Neural crest cell (in vitro differentiated cells): Measurements from ENCODE around the gene FBXW12. TPM values are rescaled to one million over a fixed set of nuclear protein-coding genes. Genes with fewer than 3 reads are reported as not detected.
"Not testable (repeated sequence)": the region's sequence is repeated elsewhere in the genome, so short reads cannot be mapped to it uniquely, and the experiment has no call there.

Experiments
- DNase-seq: peaks from one replicate; pipeline ENCODE4 v3.0.0; 2021; ENCODE audit warnings: low read depth, mixed read lengths, low spot score
- H3K27ac Mint-ChIP-seq: one replicate; pipeline ENCODE4 v1.8.0; 2021; ENCODE audit warnings: mild to moderate bottlenecking, mixed read lengths; ENCODE audit not compliant: unreplicated experiment
- H3K27me3 Mint-ChIP-seq: 2 replicates; pipeline ENCODE4 v1.8.0; 2021; ENCODE audit warnings: low read depth, mild to moderate bottlenecking, mixed read lengths
- H3K36me3 Mint-ChIP-seq: 2 replicates; pipeline ENCODE4 v1.8.0; 2021; ENCODE audit warnings: low read depth, mild to moderate bottlenecking, mixed read lengths
- H3K4me1 Mint-ChIP-seq: 2 replicates; pipeline ENCODE4 v1.8.0; 2021; ENCODE audit warnings: mixed read lengths
- H3K4me3 Mint-ChIP-seq: one replicate; pipeline ENCODE4 v1.8.0; 2021; ENCODE audit warnings: mild to moderate bottlenecking, mixed read lengths
- H3K9me3 Mint-ChIP-seq: 2 replicates; pipeline ENCODE4 v1.8.0; 2021; ENCODE audit warnings: mixed read lengths
- total RNA-seq: library from RNA; stranded (reverse); gene quantifications from 2 replicates; pipeline ENCODE4 v1.2.1, GENCODE V29; 2021
- TF ChIP-seq, protein P1 (sequence below): fragments of 200-600 bp; sonication (generic); conservative IDR thresholded peaks from 2 replicates; pipeline ENCODE4 v1.5.0; 2021; ENCODE audit warnings: antibody characterized with exemption, mild to moderate bottlenecking

The FBXW12 gene
- total RNA-seq, 1 donor from 2014 or later, result 0.44 TPM

DNA sequence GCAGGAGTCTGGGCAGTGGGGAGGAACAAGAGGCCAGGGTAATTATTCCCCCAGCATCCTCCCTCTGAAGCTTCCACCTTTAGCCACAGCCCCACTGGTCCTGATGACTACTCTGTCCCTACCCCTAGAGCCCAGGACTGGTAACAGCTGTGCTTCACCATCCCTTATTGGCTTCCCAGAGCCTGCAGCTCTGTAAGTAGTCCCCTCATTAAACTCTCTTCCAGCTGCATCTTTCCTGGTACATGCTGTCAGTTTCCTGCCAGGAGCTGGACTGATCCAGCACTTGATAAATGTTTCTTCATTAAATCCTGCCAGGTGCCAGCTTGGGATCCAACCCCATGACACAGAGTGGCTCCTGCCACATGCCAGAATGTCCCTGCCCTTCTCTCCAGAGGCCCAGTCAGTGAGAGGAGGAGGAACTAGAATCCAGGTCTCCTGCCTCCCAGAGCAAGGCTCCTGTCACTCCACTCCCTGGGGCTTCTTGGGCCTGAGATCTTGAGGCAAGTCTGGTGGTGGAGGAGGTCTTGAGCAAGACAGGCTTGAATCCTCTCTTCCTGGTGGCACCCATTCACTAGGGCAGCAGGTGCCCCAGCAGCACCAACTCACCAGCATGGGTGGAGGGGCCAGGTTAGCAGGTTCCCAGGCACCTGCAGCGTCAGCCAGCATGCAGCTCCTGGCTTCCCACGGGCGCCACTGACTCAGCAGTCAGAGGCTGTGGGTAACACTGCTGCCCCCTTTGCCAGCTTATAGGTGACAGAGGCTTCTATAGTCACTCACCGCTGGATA lies 27.6 kb downstream of the FBXW12 start:
- no peaks in the 10 kb centered on the region for H3K4me1 Mint-ChIP-seq
- no peaks in the 10 kb centered on the region for H3K9me3 Mint-ChIP-seq
- DNase-seq, result no peak
- TF ChIP-seq, protein P1, sequence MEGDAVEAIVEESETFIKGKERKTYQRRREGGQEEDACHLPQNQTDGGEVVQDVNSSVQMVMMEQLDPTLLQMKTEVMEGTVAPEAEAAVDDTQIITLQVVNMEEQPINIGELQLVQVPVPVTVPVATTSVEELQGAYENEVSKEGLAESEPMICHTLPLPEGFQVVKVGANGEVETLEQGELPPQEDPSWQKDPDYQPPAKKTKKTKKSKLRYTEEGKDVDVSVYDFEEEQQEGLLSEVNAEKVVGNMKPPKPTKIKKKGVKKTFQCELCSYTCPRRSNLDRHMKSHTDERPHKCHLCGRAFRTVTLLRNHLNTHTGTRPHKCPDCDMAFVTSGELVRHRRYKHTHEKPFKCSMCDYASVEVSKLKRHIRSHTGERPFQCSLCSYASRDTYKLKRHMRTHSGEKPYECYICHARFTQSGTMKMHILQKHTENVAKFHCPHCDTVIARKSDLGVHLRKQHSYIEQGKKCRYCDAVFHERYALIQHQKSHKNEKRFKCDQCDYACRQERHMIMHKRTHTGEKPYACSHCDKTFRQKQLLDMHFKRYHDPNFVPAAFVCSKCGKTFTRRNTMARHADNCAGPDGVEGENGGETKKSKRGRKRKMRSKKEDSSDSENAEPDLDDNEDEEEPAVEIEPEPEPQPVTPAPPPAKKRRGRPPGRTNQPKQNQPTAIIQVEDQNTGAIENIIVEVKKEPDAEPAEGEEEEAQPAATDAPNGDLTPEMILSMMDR, result no peak
- peaks cover 4% of the 10 kb centered on the region for H3K27me3 Mint-ChIP-seq
- peaks cover 8% of the 10 kb centered on the region for H3K36me3 Mint-ChIP-seq
- H3K27ac Mint-ChIP-seq, result no peak overlapping the region
- H3K4me3 Mint-ChIP-seq, result no peak overlapping the region

GRCh38 chr3:48400824-48401433 lies 28.9 kb downstream of the FBXW12 start:
- TF ChIP-seq, protein P1, result peak; percentile 85
- peaks cover under 1% of the 10 kb centered on the region for H3K27me3 Mint-ChIP-seq
- H3K36me3 Mint-ChIP-seq, result peaks cover 8% of the 10 kb centered on the region
- H3K9me3 Mint-ChIP-seq, result no peaks in the 10 kb centered on the region
- peak overlapping the region; percentile 75 for H3K27ac Mint-ChIP-seq
- peak overlapping the region; percentile 78 for H3K4me3 Mint-ChIP-seq
- DNase-seq, result no peak
- H3K4me1 Mint-ChIP-seq, result no peaks in the 10 kb centered on the region

DNA sequence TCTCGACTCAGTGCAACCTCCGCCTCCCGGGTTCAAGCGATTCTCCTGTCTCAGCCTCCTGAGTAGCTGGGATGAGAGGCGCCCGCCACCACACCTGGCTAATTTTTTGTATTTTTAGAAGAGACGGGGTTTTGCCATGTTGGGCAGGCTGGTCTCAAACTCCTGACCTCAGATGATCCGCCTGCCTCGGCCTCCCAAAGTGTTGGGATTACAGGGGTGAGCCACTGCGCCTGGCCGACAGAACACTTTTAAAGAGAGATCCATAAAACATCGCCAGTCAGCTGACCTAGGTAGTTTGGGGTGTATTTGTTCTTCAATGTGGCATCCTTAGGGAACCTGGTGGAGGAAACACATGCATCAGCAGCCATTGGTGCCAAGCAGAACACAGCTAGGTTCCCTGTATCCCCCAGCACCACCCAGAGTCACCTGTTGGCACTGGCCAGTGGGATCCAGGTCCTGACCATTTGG lies 29.4 kb downstream of the FBXW12 start:
- H3K4me3 Mint-ChIP-seq, H3K36me3 Mint-ChIP-seq, H3K9me3 Mint-ChIP-seq, DNase-seq, H3K27me3 Mint-ChIP-seq, H3K27ac Mint-ChIP-seq, H3K4me1 Mint-ChIP-seq: not testable (repeated sequence)

DNA sequence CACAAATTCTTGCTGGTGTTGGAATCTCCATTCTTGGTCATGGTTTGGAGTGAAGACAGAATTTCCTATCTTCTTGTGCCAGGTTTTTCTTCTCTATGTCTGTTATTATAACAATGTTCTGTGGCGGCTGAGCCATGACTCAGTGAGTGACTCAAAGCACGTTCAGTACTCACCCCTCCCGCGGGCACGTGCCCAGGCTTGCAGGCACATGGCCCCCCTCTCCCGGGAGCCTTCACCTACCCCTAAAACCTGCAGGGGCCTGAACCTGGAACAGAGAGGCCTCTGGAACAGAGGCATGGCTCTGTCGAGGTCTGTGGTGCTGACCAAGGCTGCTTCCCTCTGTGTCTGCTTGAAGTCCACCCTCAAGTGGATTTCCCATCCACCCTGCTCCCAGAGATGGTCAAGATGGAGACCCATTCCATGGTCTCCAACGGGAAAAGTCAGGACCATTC lies 30.3 kb downstream of the FBXW12 start:
- H3K9me3 Mint-ChIP-seq, result no peaks in the 10 kb centered on the region
- H3K36me3 Mint-ChIP-seq, result peaks cover 10% of the 10 kb centered on the region
- DNase-seq, result no peak
- no peaks in the 10 kb centered on the region for H3K4me1 Mint-ChIP-seq
- no peak overlapping the region for H3K27ac Mint-ChIP-seq
- no peak overlapping the region for H3K4me3 Mint-ChIP-seq
- TF ChIP-seq, protein P1, result no peak
- no peaks in the 10 kb centered on the region for H3K27me3 Mint-ChIP-seq

GRCh38 chr3:48402907-48403306 lies 30.9 kb downstream of the FBXW12 start:
- TF ChIP-seq, protein P1, result no peak
- Mint-ChIP-seq H3K27ac (no peak overlapping the region), H3K9me3 (no peaks in the 10 kb centered on the region), H3K27me3 (no peaks in the 10 kb centered on the region), H3K4me1 (no peaks in the 10 kb centered on the region), H3K4me3 (no peak overlapping the region), H3K36me3 (peaks cover 10% of the 10 kb centered on the region)
- DNase-seq, result no peak
